AG04450 (cell line): ENCODE results near the gene FBN2. TPM values are rescaled to one million over a fixed set of nuclear protein-coding genes. Genes with fewer than 3 reads are reported as not detected.

ENCODE experiments used
- CTCF ChIA-PET: fragments of 300-600, 350-600 bp; formaldehyde crosslinking; extraction: SDS; loops from one replicate; lab custom pipeline; 2022; ENCODE audit warnings: antibody characterized with exemption, inconsistent platforms; lab: Charles Lee
- POLR2A ChIA-PET: fragments of 350-600 bp; formaldehyde crosslinking; extraction: SDS; loops from one replicate; lab custom pipeline; 2021; ENCODE audit warnings: antibody characterized with exemption, inconsistent platforms; lab: Yijun Ruan, JAX
- DNase-seq: peaks from one replicate; pipeline ENCODE4 v3.0.0-alpha.2; 2011; ENCODE audit warnings: low read depth, low spot score
- H3K27ac ChIP-seq: one replicate; pipeline ENCODE4 v1.5.1; 2012; ENCODE audit warnings: low read depth, low read length, control low read depth
- H3K27me3 ChIP-seq: one replicate; pipeline ENCODE4 v1.6.0; 2012; ENCODE audit warnings: low read length; ENCODE audit not compliant: control insufficient read depth, insufficient read depth
- H3K4me3 ChIP-seq: 2 replicates; pipeline ENCODE4 v1.5.1; 2011; ENCODE audit warnings: mild to moderate bottlenecking, low read depth, low read length, control low read depth
- H3K9me3 ChIP-seq: 2 replicates; pipeline ENCODE4 v1.5.1; 2012; ENCODE audit warnings: low read length; ENCODE audit not compliant: control insufficient read depth, insufficient read depth
- polyA plus RNA-seq: library from polyadenylated mRNA; depleted of rRNA; stranded (reverse); fragments of >200 nt; gene quantifications from 2 replicates; pipeline ENCODE4 v1.2.3, GENCODE V29; 2011
- TF ChIP-seq, protein P1 (sequence below): IDR thresholded peaks from 2 replicates; pipeline ENCODE4 v1.5.1; 2011; ENCODE audit warnings: low read depth, low read length, control low read depth, inconsistent platforms

The FBN2 gene
- polyA plus RNA-seq, 1 experiment = 46.5 TPM

DNA sequence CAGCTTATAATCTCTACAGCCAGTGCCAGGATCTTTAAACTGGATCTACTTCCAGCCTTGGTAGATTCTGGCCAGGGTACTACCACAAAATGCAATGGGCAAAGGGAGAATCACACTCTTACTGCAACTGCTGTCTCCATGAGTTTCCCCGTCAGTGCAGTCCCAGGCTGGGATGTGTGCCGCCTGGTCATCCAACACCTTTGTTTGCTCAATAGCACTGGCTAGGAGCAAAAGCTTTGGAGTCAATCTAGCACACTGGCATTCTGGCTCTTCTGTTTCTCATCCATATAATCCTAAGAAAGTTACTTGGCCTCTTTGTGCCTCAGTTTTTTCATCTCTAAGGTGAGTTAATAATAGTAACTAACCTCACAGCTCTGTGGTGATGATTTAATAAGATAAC is 96.9 kb downstream of the FBN2 start:
- TF ChIP-seq, protein P1, sequence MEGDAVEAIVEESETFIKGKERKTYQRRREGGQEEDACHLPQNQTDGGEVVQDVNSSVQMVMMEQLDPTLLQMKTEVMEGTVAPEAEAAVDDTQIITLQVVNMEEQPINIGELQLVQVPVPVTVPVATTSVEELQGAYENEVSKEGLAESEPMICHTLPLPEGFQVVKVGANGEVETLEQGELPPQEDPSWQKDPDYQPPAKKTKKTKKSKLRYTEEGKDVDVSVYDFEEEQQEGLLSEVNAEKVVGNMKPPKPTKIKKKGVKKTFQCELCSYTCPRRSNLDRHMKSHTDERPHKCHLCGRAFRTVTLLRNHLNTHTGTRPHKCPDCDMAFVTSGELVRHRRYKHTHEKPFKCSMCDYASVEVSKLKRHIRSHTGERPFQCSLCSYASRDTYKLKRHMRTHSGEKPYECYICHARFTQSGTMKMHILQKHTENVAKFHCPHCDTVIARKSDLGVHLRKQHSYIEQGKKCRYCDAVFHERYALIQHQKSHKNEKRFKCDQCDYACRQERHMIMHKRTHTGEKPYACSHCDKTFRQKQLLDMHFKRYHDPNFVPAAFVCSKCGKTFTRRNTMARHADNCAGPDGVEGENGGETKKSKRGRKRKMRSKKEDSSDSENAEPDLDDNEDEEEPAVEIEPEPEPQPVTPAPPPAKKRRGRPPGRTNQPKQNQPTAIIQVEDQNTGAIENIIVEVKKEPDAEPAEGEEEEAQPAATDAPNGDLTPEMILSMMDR = no peak
- ChIA-PET POLR2A (no interaction called here), CTCF (interaction anchor here (1.0 kb wide), 1 partner anchor 10 kb away, joined by 3 read pairs; no protein-coding TSS in a partner anchor)
- Histone ChIP-seq H3K27me3 (no peaks in the 10 kb centered on the region), H3K4me3 (no peak overlapping the region), H3K9me3 (no peaks in the 10 kb centered on the region), H3K27ac (no peak overlapping the region)
- DNase-seq = no peak

DNA sequence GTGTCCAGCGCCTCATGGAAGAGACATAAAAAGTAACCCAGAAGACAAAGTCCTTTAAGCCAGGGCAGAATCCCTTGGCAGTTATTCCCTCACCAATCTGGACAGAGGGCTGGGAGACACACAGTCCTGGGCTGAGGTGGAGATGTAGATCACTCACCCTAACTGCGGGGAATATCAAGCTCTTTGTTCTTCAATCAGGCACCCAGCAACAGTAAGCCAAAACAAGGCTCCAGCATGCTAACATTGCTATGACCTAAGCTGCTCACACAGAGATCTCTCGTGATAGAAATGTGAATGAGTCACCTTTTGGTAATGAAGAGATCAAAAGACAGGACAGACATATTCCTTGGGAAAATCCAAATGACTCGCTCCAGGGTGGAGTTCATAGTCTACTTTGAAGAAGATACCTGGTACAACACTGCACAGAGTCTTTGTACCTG is 101.3 kb downstream of the FBN2 start:
- Histone ChIP-seq H3K27ac (no peak overlapping the region), H3K27me3 (no peaks in the 10 kb centered on the region), H3K4me3 (no peak overlapping the region), H3K9me3 (no peaks in the 10 kb centered on the region)
- TF ChIP-seq, protein P1 = no peak
- CTCF ChIA-PET = no interaction called here
- DNase-seq = peak; percentile 24
- POLR2A ChIA-PET = no interaction called here

DNA sequence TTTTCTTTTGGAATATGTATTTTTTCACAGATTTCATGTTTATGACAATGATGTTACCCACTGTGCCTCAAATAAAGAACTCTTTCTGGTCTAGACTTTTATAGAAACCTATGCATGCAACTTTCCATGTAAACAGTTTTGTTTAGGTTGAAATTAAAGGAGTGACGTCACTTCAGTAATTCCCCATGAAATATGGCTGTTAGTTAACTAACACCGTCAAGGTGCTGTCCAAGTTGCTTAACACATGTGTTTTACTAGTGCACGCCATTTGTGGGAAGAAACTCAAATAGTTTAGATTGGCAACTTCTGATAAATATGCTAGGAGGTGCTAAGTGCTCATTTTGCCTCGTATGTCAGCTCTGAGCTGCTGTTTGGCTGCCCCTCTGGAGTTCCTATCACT is 102.2 kb downstream of the FBN2 start:
- TF ChIP-seq, protein P1 = no peak
- Histone ChIP-seq H3K9me3 (no peaks in the 10 kb centered on the region), H3K4me3 (no peak overlapping the region), H3K27ac (no peak overlapping the region), H3K27me3 (no peaks in the 10 kb centered on the region)
- no peak for DNase-seq
- ChIA-PET POLR2A (no interaction called here), CTCF (interaction anchor here (0.5 kb wide), 1 partner anchor 18 kb away, joined by 3 read pairs; no protein-coding TSS in a partner anchor)

DNA sequence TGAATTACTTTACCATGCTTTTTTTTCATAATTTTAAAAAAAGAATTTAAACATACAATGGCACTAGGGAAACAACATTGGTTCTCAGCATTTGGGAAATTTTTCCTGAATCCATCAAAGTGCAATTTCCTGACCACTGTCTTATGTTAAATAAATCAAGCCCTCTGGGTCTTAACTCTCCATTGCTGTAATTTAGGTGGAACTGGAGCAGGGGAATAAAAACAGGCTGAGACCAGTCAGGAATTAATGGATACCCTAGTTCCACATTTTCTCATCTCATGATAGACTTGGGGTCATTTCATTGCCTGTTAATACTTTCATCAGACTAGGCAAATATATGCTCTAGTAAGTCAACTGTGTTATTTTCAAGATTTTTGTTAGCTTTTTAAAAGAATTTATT is 103.1 kb downstream of the FBN2 start:
- no peaks in the 10 kb centered on the region for H3K9me3 ChIP-seq
- H3K4me3 ChIP-seq = no peak overlapping the region
- no peak for DNase-seq
- no peaks in the 10 kb centered on the region for H3K27me3 ChIP-seq
- TF ChIP-seq, protein P1 = no peak
- no peak overlapping the region for H3K27ac ChIP-seq
- POLR2A ChIA-PET = no interaction called here
- CTCF ChIA-PET = interaction anchor here (0.5 kb wide), 1 partner anchor 19 kb away, joined by 3 read pairs; no protein-coding TSS in a partner anchor

DNA sequence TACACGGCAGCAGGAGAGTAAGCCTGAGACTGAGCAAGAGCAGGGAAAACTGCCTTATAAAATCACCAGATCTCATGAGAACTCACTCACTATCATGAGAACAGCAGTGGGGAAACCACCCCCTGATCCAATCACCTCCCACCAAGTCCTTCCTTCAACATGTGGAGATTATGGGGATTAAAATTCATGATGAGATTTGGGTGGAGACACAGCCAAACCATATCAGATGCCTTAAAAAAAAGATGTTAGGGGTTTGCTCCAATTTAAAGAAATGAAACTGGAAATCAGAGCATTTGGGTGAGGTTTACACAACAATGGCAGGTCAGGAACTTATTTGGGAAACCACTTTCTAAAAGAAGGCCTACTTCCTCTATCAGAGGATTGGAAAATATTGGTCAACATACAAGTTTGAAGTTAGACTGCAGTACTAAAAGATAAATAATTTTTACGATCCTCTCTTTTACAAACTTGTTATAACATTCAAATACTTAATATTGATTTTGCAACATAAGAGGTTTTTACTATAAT is 105.1 kb downstream of the FBN2 start:
- H3K27ac ChIP-seq = no peak overlapping the region
- H3K4me3 ChIP-seq = no peak overlapping the region
- TF ChIP-seq, protein P1 = no peak
- H3K9me3 ChIP-seq = no peaks in the 10 kb centered on the region
- DNase-seq = no peak
- POLR2A ChIA-PET = no interaction called here
- CTCF ChIA-PET = no interaction called here
- no peaks in the 10 kb centered on the region for H3K27me3 ChIP-seq
